DMS79 (cell line): Measurements from ENCODE around the gene TAF5L.
"Not testable (repeated sequence)": the region's sequence is repeated elsewhere in the genome, so short reads cannot be mapped to it uniquely, and the experiment has no call there.

Source experiments
- DNase-seq: peaks from one replicate; lab custom pipeline; 2025; lab: John Stamatoyannopoulos, UW

Gene TAF5L

DNA sequence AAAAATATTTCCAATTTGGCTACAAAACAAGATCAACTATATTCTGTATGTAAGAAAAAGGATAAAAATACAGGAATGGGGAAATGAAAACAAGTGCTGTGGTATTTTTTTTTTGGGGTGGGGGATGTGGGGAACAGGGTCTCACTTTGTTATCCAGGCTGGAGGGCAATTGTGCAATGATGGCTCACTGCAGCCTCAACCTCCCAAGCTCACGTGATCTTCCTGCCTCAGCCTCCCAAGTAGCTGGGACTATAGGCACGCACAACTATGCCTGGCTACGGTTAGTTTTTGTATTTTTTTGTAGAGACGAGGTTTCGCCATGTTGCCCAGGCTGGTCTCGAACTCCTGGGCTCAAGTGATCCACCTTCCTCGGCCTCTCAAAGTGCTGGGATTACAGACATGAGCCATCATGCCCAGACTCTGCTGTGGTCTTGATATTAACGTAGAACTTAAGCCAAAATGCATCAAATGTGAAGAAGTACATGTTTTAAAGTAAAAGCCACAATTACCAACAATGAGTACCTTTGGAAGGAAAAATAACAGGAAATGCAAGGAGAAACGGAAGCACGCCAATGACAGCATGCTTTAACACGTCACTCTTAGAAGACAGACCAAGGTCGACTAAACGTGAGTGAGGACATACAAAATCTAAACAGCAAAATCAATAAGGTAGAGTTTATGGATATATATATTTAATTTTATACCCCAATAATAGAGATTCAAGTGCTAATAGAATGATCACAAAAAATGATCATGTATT lies 58.6 kb downstream of the TAF5L start:
- DNase-seq: no peak

DNA sequence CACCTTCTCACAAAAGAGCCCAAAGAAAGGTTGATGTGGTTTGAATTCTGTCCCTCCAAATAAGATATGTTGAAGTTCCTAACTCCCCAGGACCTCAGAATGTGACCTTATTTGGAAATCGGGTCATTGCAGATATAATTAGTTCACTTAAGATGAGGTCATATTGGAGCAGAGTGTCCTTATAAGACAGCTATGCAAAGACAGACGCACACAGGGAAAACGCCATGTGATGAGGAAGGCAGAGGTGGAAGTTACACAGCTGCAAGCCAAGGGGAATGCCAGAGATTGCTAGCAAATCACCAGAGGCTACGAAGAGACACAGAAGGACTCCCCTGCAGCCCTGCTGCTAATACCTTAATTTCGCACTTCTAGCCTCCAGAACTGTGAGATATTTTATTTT lies 62.2 kb downstream of the TAF5L start:
- DNase-seq: no peak

DNA sequence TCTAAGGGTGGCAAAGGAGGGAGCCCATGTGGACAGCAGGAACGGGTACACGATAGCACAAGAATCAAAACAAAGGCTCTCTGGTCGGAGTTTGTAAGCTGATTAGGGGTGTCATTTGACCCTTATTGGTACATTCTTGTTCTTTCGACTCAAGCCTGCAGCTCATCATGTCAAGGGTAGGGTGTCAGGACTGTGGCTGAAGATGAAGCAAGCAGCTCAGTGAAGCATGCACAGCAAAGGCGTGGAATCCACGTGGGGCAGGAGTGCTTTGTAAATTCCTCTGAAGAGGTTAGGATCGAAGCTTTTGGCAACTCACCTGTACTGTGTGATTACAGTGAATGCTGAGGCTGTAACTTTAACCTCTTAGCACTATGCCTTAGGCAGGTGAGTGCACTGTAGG lies 62.7 kb downstream of the TAF5L start:
- peak; percentile 56 for DNase-seq

- DNase-seq: no peak
These were observed 63.2 kb downstream of the TAF5L start for GRCh38 chr1:229562686-229563085.

DNA sequence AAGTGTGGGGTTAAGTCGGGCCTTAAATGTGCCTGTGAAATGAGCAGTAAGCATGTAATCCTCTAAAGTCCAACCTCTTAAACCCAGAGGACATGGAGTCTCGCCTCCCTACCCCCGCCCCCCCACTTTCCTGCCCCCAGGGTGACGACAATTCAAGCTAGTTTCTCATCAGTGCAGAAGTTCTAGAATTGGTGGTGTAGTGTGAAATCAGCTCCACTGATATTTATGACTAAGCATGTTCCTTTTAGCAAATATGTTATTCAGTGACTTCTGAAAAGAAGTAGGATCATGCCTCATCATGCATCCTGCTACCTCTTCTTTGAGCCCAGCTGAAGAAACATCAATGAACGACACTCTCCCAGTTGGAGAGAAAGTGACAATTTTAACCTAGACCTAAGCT lies 64.8 kb downstream of the TAF5L start:
- DNase-seq: no peak

- DNase-seq: not testable (repeated sequence)
These were observed 65.8 kb downstream of the TAF5L start for GRCh38 chr1:229560124-229560523.

DNA sequence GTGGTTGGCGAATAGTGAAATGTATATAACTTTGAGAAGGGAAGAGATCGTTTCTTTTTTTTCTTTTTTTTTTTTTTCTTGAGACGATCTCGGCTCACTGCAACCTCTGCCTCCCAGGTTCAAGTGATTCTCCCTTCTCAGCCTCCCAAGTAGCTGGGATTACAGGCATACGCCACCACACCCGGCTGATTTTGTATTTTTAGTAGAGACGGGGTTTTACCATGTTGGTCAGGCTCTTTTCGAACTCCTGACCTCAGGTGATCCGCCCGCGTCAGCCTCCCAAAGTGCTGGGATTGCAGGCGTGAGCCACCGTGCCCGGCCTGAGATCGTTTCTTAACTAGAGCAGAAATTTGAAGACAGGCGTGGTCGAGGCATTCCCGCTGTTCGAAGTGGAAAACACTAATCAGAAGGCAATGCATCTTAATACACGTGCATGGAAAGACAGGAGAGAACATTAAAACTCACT lies 66.6 kb downstream of the TAF5L start:
- not testable (repeated sequence) for DNase-seq

- peak; percentile 96 for DNase-seq
These were observed 67.2 kb downstream of the TAF5L start, which contains the start of gene ABCB10 for GRCh38 chr1:229558460-229559335. Gene ABCB10 (minus strand): TSS chr1:229558707. CDS start chr1:229558652, 55 bp downstream.

- DNase-seq: no peak
These were observed 68.0 kb downstream of the TAF5L start for GRCh38 chr1:229557913-229558414.

- no peak for DNase-seq
These were observed 68.6 kb downstream of the TAF5L start for GRCh38 chr1:229557200-229557850.

DNA sequence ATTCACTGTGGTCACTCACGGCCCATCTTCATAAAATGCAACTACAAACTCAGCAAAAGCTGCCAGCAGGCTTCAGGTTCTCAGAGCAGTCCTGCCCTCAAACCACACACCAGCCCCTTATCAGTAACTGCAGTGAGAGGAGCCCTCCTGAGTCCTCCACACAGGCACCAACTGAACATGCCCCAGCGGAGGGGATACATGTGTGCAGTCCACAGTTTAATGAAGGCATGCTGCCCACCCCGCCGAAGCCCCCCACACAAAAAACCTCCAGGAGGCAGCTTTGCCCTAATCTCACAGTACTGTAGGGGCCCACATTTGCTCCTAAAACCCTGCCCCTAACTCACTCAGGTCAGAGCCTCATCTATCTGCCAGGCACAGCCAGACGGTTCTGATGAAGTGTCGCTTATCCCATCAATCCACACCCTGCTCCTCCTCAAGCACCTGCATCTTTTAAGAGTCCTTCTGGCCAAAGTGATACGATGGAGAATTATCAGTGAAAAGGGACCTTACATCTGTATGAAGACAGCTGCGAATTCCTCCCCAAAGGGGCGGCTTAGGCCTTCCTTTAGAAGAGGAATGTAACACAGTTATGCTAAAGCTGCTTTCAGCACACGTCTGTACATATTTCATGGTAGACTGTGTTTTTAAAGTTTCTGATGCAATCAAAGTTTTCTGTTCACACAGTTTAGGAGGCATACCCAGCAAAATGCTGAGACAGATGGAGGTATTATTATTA lies 70.9 kb downstream of the TAF5L start:
- DNase-seq: no peak

DNA sequence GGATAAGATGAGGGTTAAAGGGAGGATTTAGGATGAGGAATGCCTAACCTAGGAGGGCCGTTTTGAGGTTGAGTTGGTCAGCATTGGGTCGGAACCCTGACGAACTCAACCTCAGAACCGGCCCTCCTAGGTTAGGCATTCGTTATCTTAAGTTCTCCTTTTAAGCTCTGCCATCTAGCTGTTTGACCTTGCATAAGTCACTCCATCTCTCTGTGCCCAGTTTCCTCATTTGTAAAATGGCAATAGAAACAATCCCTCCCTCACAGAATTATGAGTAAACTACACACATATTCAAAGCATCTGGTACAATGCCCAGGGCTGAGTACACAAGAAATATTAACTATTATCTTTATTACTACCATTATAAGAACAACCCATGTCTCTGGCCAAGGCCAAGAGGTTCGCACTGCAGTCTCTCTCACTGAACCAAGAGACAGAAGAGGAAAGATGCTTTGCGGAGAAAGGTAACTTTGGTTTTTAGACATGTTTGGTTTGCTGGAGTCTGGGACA lies 72.2 kb downstream of the TAF5L start:
- no peak for DNase-seq

- DNase-seq: no peak
These were observed 73.2 kb downstream of the TAF5L start for GRCh38 chr1:229552732-229553131.

- DNase-seq: no peak
These were observed 74.9 kb downstream of the TAF5L start for GRCh38 chr1:229550812-229551567.

DNA sequence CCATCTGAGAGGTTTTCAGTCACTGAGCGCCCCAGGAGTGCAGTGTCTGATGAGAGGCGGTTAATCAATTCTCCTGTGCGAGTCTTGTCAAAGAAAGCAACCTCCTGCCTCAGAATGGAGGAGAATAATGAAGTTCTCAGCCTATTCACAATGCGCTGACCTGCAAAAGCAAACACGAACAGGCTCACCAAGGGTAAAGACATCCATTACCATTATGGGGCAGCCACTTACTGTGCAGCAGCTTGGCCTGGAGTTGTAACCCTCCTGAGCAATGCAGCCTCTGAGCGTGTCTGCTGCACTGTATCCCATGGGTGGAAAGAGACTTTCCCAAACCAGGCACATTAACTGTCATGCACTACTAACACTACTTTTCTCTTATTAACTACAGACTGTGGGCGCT lies 78.4 kb downstream of the TAF5L start:
- DNase-seq: no peak

GRCh38 chr1:229544587-229544986 lies 81.3 kb downstream of the TAF5L start:
- no peak for DNase-seq
